Subcutaneous abdominal adipose tissue (tissue), 5 donors: ENCODE data around the gene MED27.

ENCODE experiments used
- H3K27ac ChIP-seq: one replicate; pipeline ENCODE4 v1.7.0; 2013; ENCODE audit warnings: low read depth, mild to moderate bottlenecking, inconsistent platforms, low read length, moderate library complexity
- H3K27me3 ChIP-seq, 5 donors: one replicate each; pipeline ENCODE4 v1.7.0; 2013; ENCODE audit warnings: low read length in 5 of 5, inconsistent platforms in 1 of 5; ENCODE audit not compliant: control insufficient read depth in 5 of 5, insufficient read depth in 4 of 5
- H3K36me3 ChIP-seq, 5 donors: one replicate each; pipeline ENCODE4 v1.7.0; 2013; ENCODE audit warnings: low read length in 5 of 5; ENCODE audit not compliant: control insufficient read depth in 5 of 5, insufficient read depth in 5 of 5
- H3K4me1 ChIP-seq, 5 donors: one replicate each; pipeline ENCODE4 v1.7.0; 2013; ENCODE audit warnings: low read length in 5 of 5, mild to moderate bottlenecking in 3 of 5, moderate library complexity in 1 of 5; ENCODE audit not compliant: control insufficient read depth in 5 of 5, insufficient read depth in 5 of 5
- H3K4me3 ChIP-seq, 5 donors: one replicate each; pipeline ENCODE4 v1.7.0; 2013; ENCODE audit warnings: low read length in 5 of 5, low read depth in 1 of 5
- H3K9ac ChIP-seq, 5 donors: one replicate each; pipeline ENCODE4 v1.7.0; 2013; ENCODE audit warnings: low read length in 5 of 5, mild to moderate bottlenecking in 4 of 5, moderate library complexity in 3 of 5
- H3K9me3 ChIP-seq, 5 donors: one replicate each; pipeline ENCODE4 v1.7.0; 2013; ENCODE audit warnings: low read length in 5 of 5; ENCODE audit not compliant: control insufficient read depth in 5 of 5
- donor health status: healthy.
- donor health status: healthy.
- donor health status: healthy.
- donor health status: healthy.
- donor health status: healthy.

Gene MED27

GRCh38 chr9:131994364-131995125, 85.1 kb downstream of the MED27 start:
- Histone ChIP-seq H3K36me3 (peaks cover 0 to 5% (median 0%) of the 10 kb centered on the region in 5 donors), H3K27ac (no peak overlapping the region), H3K9me3 (no peaks in the 10 kb centered on the region), H3K27me3 (no peaks in the 10 kb centered on the region), H3K4me1 (peaks cover 0 to 9% (median 8%) of the 10 kb centered on the region in 5 donors), H3K4me3 (no peak overlapping the region), H3K9ac (no peak overlapping the region)

- H3K4me3 ChIP-seq = no peak overlapping the region
- H3K27ac ChIP-seq = no peak overlapping the region
- no peak overlapping the region for H3K9ac ChIP-seq
- H3K9me3 ChIP-seq = no peaks in the 10 kb centered on the region
- peaks cover 0 to 9% (median 7%) of the 10 kb centered on the region in 5 donors for H3K4me1 ChIP-seq
- H3K27me3 ChIP-seq = no peaks in the 10 kb centered on the region
- peaks cover 0 to 5% (median 0%) of the 10 kb centered on the region in 5 donors for H3K36me3 ChIP-seq
Measured at GRCh38 chr9:131992906-131993657, 86.6 kb downstream of the MED27 start.

DNA sequence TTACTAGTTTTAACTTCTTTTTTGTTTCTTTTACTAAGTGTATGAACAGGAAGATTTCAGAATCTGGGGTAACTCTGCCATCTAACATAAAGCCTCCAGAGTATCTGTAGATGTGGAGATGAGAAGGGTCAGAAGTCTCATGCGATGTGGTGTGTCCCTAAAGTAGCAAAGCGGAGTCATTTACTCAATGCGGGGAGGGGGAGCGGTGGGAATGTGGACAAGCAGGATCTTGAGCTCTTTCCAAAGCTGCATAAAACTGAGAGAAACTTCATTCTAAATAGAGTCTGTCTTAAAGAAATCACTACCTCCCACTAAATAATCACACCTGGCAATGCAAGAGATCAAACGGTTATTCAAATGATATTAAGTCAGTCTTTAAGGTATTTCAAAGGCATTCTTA, 92.4 kb downstream of the MED27 start:
- no peak overlapping the region for H3K9ac ChIP-seq
- no peaks in the 10 kb centered on the region for H3K36me3 ChIP-seq
- no peaks in the 10 kb centered on the region for H3K9me3 ChIP-seq
- H3K4me3 ChIP-seq = no peak overlapping the region
- no peaks in the 10 kb centered on the region for H3K4me1 ChIP-seq
- H3K27ac ChIP-seq = no peak overlapping the region
- no peaks in the 10 kb centered on the region for H3K27me3 ChIP-seq

GRCh38 chr9:131986576-131986975, 93.1 kb downstream of the MED27 start:
- Histone ChIP-seq H3K9me3 (no peaks in the 10 kb centered on the region), H3K9ac (no peak overlapping the region), H3K36me3 (no peaks in the 10 kb centered on the region), H3K27ac (no peak overlapping the region), H3K4me3 (no peak overlapping the region), H3K27me3 (no peaks in the 10 kb centered on the region), H3K4me1 (peaks cover 0 to 5% (median 5%) of the 10 kb centered on the region in 5 donors)

GRCh38 chr9:131986089-131986488, 93.6 kb downstream of the MED27 start:
- Histone ChIP-seq H3K36me3 (no peaks in the 10 kb centered on the region), H3K27me3 (no peaks in the 10 kb centered on the region), H3K27ac (no peak overlapping the region), H3K9ac (no peak overlapping the region), H3K4me1 (peaks cover 0 to 10% (median 9%) of the 10 kb centered on the region in 5 donors), H3K9me3 (no peaks in the 10 kb centered on the region), H3K4me3 (no peak overlapping the region)

GRCh38 chr9:131984564-131984963, 95.1 kb downstream of the MED27 start:
- Histone ChIP-seq H3K9me3 (no peaks in the 10 kb centered on the region), H3K9ac (no peak overlapping the region), H3K36me3 (no peaks in the 10 kb centered on the region), H3K27ac (no peak overlapping the region), H3K4me3 (no peak overlapping the region), H3K4me1 (peaks cover 0 to 13% (median 10%) of the 10 kb centered on the region in 5 donors), H3K27me3 (no peaks in the 10 kb centered on the region)

DNA sequence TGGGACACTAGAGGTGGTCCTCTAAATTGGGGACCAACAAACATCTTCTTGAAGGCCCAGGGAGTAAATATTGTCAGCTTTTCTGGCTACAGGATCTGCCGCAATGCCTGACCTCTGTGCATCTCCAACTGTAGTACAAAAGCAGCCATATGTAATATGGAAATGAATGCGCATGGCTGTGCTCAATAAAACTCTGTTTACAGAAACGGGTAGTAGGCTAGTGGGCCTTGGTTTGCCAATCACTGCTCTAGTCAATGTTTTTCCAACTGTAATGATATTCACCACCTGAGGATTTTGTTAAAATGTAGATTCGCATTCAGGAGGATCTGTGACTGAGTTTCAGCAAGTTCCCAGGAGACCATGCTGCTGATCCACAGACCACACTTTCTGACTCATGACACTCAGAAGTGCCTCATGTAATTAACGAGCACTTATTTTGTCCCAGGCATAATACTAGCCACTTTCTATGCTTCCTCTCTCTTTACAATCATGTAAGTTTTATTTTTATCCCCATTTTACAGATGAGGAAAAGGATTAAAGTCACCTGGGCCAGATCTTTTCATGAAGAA, 96.9 kb downstream of the MED27 start:
- H3K36me3 ChIP-seq = no peaks in the 10 kb centered on the region
- H3K9ac ChIP-seq = no peak overlapping the region
- H3K4me1 ChIP-seq = peaks cover 0 to 13% (median 10%) of the 10 kb centered on the region in 5 donors
- H3K27ac ChIP-seq = no peak overlapping the region
- H3K27me3 ChIP-seq = no peaks in the 10 kb centered on the region
- H3K9me3 ChIP-seq = no peaks in the 10 kb centered on the region
- H3K4me3 ChIP-seq = no peak overlapping the region

DNA sequence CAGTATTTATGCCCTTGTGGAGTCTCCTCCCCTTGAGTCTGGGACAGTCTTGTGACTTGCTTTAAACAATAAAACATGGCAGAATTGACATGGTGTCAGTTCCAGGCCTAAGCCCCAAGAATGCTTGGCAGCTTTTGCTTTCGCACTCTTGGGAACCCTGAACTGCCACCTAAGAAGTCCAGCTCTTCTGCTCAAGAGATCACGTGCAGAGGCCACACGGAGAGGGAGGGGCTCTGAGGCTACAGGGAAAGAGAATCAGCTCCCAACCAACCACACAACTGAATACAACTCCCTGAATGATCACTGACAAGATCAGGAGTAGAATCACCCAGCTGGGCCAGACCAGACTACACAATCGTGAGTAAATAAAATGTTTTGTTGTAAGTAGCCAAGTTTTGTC, 97.6 kb downstream of the MED27 start:
- H3K4me1 ChIP-seq = peaks cover 0 to 17% (median 10%) of the 10 kb centered on the region in 5 donors
- H3K27me3 ChIP-seq = no peaks in the 10 kb centered on the region
- no peak overlapping the region for H3K9ac ChIP-seq
- no peak overlapping the region for H3K4me3 ChIP-seq
- H3K36me3 ChIP-seq = no peaks in the 10 kb centered on the region
- H3K9me3 ChIP-seq = no peaks in the 10 kb centered on the region
- no peak overlapping the region for H3K27ac ChIP-seq

GRCh38 chr9:131981116-131981776, 98.4 kb downstream of the MED27 start:
- H3K27ac ChIP-seq = no peak overlapping the region

More at GRCh38 chr9:131981116-131981776, 98.4 kb downstream of the MED27 start:
- H3K36me3 ChIP-seq = no peaks in the 10 kb centered on the region
- peaks cover 0 to 18% (median 10%) of the 10 kb centered on the region in 5 donors for H3K4me1 ChIP-seq
- peak overlapping the region in 1 of 5 donors; percentile 44 for H3K9ac ChIP-seq
- peak overlapping the region in 3 of 5 donors; percentile 27 to 40 (median 33) for H3K4me3 ChIP-seq
- H3K9me3 ChIP-seq = no peaks in the 10 kb centered on the region
- no peaks in the 10 kb centered on the region for H3K27me3 ChIP-seq
